ENCODE results near the gene RASGRF1. TPM values are rescaled to one million over a fixed set of nuclear protein-coding genes. Genes with fewer than 3 reads are reported as not detected.

The RASGRF1 gene
- total RNA-seq, 1 donor from 2014 or later, result 0.07 TPM

- TF ChIP-seq CTCF (IDR thresholded peaks at IDR 0.05; ENCODE audit: unreplicated experiment), result no peak
- Mint-ChIP-seq H3K4me3 (no peak overlapping the region), H3K27ac (no peak overlapping the region), H3K9me3 (no peaks in the 10 kb centered on the region), H3K36me3 (no peaks in the 10 kb centered on the region), H3K27me3 (ENCODE audit: low read depth) (no peaks in the 10 kb centered on the region), H3K4me1 (peaks cover 3% of the 10 kb centered on the region)
- DNase-seq (ENCODE audit: low spot score in 2 of 2, unreplicated experiment in 2 of 2), result no peak
Observed at GRCh38 chr15:79009379-79009778, 81.2 kb downstream of the RASGRF1 start.

- Mint-ChIP-seq H3K36me3 (no peaks in the 10 kb centered on the region), H3K4me3 (no peak overlapping the region), H3K27me3 (ENCODE audit: low read depth) (no peaks in the 10 kb centered on the region), H3K27ac (no peak overlapping the region), H3K4me1 (peaks cover 4% of the 10 kb centered on the region), H3K9me3 (no peaks in the 10 kb centered on the region)
- TF ChIP-seq CTCF (IDR thresholded peaks at IDR 0.05; ENCODE audit: unreplicated experiment), result no peak
- no peak for DNase-seq (ENCODE audit: low spot score in 2 of 2, unreplicated experiment in 2 of 2)
Observed at GRCh38 chr15:79008659-79009058, 81.9 kb downstream of the RASGRF1 start.

- no peaks in the 10 kb centered on the region for H3K27me3 Mint-ChIP-seq (ENCODE audit: low read depth)
- peaks cover 4% of the 10 kb centered on the region for H3K4me1 Mint-ChIP-seq
- H3K27ac Mint-ChIP-seq, result no peak overlapping the region
- TF ChIP-seq CTCF (IDR thresholded peaks at IDR 0.05; ENCODE audit: unreplicated experiment), result no peak
- H3K9me3 Mint-ChIP-seq, result no peaks in the 10 kb centered on the region
- no peaks in the 10 kb centered on the region for H3K36me3 Mint-ChIP-seq
- no peak overlapping the region for H3K4me3 Mint-ChIP-seq
- DNase-seq (ENCODE audit: low spot score in 2 of 2, unreplicated experiment in 2 of 2), result no peak
Observed at GRCh38 chr15:79007066-79007465, 83.5 kb downstream of the RASGRF1 start.

- H3K27ac Mint-ChIP-seq, result no peak overlapping the region
- no peaks in the 10 kb centered on the region for H3K9me3 Mint-ChIP-seq
- H3K4me1 Mint-ChIP-seq, result peaks cover 4% of the 10 kb centered on the region
- no peaks in the 10 kb centered on the region for H3K27me3 Mint-ChIP-seq (ENCODE audit: low read depth)
- TF ChIP-seq CTCF (IDR thresholded peaks at IDR 0.05; ENCODE audit: unreplicated experiment), result no peak
- H3K36me3 Mint-ChIP-seq, result no peaks in the 10 kb centered on the region
- no peak for DNase-seq (ENCODE audit: low spot score in 2 of 2, unreplicated experiment in 2 of 2)
- no peak overlapping the region for H3K4me3 Mint-ChIP-seq
Observed at GRCh38 chr15:79006071-79006470, 84.5 kb downstream of the RASGRF1 start.

GRCh38 chr15:79004336-79004735, 86.2 kb downstream of the RASGRF1 start:
- Mint-ChIP-seq H3K9me3 (no peaks in the 10 kb centered on the region), H3K27ac (peak overlapping the region; percentile 30), H3K27me3 (ENCODE audit: low read depth) (no peaks in the 10 kb centered on the region), H3K36me3 (no peaks in the 10 kb centered on the region), H3K4me3 (no peak overlapping the region), H3K4me1 (peaks cover 4% of the 10 kb centered on the region)
- TF ChIP-seq CTCF (IDR thresholded peaks at IDR 0.05; ENCODE audit: unreplicated experiment), result no peak
- no peak for DNase-seq (ENCODE audit: low spot score in 2 of 2, unreplicated experiment in 2 of 2)

GRCh38 chr15:79003896-79004295, 86.7 kb downstream of the RASGRF1 start:
- no peak overlapping the region for H3K27ac Mint-ChIP-seq
- no peaks in the 10 kb centered on the region for H3K27me3 Mint-ChIP-seq (ENCODE audit: low read depth)
- no peaks in the 10 kb centered on the region for H3K36me3 Mint-ChIP-seq
- no peak for DNase-seq (ENCODE audit: low spot score in 2 of 2, unreplicated experiment in 2 of 2)
- peaks cover 4% of the 10 kb centered on the region for H3K4me1 Mint-ChIP-seq
- H3K9me3 Mint-ChIP-seq, result no peaks in the 10 kb centered on the region
- no peak for TF ChIP-seq CTCF (IDR thresholded peaks at IDR 0.05; ENCODE audit: unreplicated experiment)
- no peak overlapping the region for H3K4me3 Mint-ChIP-seq

Data from mesothelial cell of epicardium (in vitro differentiated cells).